ENCODE results near the gene SPATA24.
A peak's percentile ranks its signal among the peaks of the same experiment; 100 is the strongest.
"Not testable (repeated sequence)": the region's sequence is repeated elsewhere in the genome, so short reads cannot be mapped to it uniquely, and the experiment has no call there.

SPATA24 gene

DNA sequence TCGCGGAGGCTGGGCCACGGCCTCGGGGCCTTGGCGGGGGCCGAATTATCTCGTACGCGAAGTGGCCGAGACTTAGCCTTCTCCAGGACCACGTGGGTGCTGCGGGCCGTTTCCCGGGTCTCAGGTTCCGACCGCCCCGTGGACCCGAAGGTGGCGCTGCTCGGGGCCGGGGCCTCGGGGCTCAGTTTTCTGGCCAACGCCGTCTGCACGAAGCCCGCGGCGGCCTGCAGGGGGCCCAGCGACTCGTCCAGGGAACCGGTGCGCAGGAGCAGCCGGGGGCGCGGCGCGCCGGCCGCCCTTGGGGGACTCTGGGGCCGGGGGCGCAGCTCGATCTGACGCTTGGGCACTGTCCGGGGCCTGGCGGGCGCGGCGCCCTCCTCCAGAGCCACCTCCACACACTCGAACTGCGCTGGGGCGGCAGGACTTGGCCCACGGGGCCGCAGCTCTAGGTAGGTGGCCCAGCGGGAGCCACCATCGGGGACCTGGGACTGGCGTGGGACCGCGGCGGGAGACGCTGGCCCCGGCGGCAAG is 9.7 kb downstream of the SPATA24 start:
- DNase-seq, result peak in 1 of 2 experiments; percentile 30

DNA sequence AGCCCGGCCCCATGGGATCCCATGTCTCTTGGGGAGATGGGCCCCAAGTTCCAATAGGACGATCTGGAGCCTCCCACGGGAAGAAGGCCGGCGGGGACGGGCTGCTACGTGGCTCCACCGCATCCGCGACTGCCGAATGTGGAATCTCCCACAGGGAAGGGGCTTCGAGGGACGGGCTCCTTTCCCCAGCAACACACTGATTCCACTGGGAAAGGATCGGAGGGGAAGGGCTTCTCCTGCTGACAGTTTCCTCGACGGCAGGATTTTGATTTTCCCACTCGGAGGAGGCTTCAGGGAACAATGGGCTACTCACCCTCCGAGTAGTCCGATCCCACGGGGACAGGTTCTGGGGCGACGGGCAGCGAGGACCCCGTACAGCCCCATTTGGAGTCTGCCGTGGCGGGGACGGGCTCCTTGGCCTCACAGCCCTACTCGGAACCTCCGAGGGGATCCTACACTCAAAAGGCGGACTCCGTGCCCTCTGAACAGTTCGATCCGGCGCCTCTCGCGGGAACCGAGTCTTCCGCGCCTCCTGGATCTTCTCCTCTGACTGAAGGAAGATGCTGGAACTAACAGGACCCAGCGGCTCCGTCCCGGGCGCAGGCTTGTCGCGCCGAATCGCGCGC is 10.3 kb downstream of the SPATA24 start:
- no peak for DNase-seq

DNA sequence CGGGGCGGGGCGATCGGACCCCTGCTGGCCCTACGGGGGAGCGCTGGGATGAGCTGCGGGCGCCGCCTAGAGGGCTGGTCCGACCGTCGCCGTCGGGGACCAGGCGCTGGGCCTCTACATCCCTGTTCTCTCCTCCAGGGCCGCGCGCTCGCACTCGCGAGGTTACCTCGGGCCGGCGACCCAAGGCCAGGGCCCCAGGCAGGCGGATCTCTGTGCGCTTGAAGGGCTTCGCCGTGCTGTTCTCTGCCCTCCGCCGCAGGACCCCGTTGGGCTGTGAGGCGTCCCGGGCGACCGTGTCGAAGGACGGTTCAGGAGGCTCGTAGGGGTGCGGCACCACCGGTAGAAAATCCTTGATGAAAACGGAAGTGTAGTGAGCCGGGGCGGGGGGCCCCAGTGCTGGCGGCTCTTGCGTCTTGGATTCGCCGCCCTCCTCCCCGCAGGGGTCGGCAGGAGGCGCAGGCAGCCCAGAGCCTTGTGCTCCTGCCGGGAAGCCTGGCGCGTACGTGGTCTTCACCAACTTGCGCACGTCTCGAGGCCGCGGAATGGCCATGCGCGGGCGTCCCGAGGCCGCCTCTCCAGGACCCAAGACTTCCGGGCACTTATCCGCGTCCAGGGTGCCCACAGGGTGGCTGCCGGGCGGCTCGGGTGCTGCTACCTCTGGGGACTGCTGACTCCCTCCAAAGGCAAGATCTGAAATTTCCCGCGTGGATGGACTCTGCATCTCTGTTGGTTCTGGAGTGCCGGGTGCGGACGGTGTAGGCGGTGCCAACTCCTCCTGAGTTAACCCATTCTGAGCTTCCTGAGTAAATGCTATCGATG is 11.0 kb downstream of the SPATA24 start:
- DNase-seq, result peak; percentile 84 to 86

DNA sequence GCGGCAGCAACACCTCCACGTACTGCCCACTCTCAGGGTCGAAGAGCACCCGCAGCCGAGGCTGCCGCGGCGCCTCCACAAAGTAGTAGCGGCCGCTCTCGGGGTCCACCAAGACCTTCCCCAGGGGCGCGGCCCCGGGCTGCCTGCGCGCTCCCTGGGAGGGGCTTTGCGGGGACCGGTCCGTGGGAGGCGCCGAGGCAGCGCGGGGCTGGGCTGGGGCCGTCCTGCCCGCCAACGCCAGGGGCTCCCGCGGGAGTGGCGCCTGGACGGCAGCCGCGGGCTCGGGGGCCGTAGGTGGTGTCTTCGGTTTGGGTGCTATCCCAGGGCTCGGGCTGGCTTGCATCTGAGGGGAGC is 11.6 kb downstream of the SPATA24 start:
- peak in 1 of 2 experiments; percentile 55 for DNase-seq

DNA sequence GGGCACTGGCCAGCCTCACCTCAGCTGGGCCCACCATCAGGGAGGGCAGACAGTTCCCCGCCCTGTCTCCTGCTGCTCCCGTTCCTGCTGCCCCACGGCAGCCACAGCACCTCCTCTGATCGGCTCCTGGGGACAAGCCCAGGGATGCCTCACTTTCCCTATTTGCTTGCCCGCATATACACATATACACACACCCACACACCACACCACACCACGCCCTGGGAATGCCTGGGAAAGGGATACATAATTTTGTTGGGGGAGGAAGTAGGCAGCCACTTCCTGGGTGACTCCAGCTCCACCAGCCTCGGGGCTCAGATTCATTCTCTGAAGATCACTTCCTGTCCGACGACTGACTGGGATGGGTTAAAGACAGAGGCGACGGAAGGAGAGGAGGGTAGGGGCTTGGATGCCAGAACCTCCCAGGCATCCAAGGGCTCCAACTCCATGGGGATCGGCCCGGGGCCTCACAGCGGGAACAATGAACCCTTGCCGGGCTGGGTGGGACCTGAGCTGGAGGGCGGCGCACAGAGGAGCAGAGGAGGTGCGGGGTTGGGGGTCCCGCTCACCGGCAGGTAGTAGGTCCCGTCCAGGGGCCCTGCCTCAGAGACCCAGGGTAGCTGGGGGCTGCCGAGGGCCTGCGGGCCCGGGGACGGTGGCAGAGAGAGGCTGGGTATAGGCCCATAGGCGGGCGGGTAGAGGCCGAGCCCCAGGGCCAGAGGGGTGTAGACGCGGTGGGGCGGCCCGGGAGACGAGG is 12.1 kb downstream of the SPATA24 start:
- peak; percentile 41 to 55 for DNase-seq

DNA sequence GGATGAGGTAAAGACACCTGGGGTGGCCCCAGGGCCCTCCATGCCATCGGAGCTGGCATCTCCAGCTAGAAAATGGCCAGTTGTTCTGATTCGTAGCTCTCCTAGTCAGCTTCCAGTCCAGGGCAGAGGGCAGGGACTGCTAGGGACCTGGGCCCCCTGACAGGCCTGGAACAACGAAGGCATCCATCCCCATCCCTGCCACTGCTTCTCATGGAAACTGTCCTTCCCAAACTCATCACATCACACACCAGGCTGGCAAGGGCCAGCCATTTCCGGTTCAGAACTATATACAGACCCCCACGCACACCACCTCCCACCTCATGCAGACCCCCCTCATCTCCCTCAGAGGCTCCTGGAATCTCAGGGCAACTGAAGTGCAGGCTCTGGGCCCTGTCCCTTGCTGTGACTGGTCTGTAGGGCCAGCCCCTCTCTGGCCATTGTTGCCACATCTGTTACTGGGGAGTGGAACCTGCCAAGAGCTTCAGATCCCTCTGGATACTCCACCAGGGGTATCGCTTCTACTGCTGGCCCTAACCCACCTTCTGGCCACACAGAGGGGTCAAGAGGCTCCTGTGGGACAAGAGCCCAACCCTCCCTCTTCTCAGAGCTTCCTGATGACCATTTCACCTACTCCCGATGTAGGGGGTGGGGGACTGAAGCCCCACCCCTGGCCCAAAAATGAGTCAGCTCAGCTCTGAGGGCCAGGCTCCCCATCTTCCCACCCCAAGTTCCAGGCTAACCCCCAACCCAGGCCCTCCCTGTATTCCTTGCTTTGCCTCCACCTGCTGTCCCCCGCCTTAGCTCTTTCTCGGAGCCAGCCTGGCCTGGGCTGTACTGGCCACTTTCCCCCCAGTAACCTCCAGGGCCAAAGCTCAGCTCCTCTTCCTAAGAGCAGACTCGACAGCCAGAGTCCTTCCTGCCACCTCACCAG is 13.0 kb downstream of the SPATA24 start:
- no peak for DNase-seq

DNA sequence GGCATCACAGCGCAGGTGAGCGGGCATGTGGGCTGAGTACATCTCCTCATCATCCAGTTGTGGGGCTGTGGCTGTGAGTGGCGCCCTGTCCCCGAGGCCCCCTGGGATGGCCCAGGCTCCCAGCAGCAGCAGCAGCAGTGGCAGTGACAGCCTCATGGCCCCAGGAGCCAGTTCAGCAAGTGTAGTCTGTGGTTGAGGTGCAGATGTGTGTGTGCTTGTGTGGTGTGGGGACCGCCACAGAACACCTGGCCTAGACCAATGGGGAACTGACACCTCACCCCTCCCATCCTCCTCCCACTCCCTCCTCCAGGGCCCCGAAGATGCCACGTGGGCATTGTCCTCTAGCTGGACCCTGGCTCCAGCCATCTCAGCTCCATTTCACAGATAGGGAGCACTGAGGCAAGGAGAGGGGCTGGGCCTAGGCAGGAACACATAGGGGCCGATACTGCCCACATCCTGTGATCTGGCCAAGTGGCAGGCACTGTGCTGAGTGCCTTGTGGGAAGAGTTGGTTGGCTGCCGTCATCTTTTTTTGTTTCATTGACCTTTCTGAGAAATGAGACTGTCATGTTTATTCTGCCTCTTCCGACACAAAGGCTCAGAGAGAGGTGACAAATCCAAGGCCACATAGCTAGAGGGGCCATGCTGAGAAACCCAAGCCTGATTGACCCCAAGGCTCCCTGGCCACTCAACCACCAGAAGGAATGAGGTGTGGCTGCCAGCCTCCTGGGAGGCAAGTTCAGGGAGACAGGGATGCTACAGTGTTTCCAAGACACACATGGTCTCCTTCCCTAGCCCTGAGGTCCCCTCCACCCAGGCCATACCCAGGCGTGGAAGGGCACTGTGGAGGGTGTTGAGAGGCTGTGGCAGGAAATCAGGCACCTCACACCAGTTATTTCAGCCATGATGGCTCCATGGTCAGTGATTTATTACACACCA is 13.9 kb downstream of the SPATA24 start, which contains the start of gene MZB1:
Gene MZB1 (minus strand): TSS at position 213 of the 938 bp plus-strand sequence. CDS start 57 bp downstream, at position 156.
- peak in 1 of 2 experiments; percentile 19 for DNase-seq

DNA sequence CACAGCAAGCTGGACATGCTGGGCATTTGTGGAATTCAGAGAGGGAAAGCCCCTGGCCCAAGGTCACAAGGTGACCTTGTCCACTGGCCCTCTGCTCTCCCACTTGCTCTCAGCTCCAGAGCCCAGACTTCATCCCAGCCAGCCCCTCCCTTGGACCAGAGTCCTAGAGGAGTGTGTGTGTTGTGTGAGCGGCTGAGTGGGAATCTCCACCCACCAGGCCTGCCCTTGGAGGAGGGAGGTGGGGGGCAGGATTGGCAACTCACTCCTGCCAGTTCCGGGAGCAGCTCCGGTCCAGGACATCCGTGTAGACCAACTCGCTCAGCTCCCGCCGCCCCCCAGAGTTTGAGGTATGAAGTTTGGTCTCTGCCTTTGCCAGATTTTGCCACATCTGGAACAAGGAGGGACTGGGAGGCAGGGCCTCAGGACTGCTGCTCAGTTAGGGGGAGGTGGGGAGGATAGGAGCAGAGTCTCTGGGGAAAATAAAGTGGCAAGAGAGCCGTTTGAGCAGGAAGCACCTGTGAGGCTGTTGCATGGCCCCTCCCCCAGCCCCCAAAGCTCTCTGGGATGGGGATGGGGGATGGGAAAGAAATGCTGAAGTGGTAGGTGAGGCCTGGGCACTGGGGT is 15.6 kb downstream of the SPATA24 start:
- peak; percentile 86 to 88 for DNase-seq

DNA sequence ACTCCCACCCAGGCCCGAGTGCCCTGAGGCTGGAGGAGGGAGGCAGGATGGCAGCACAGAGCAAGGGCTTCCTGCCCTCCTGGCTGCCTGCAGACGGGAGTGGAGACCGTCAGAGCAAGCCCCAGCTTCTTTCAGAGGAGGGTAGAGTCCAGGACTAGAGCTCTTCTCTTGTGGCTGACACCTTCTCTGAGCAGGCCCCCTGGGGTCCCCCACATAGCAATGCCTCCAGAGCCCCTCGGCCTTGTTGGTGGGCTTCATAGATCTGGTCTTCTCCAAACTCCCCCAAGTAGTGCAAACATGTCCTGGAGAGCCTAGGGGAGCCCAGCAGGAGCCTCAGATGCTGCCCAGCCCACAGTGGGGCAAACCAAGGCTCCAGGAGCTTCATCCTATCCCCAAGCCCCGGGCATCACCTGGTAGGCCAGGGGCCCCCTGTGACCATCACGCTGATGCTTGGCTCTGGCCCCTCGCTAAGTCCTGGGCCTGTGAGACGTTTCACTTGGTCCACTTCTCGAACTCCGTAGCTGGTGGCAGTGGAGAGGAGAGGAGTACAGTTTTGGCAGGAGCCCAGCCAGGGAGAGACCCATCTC is 16.2 kb downstream of the SPATA24 start:
- DNase-seq, result no peak

DNA sequence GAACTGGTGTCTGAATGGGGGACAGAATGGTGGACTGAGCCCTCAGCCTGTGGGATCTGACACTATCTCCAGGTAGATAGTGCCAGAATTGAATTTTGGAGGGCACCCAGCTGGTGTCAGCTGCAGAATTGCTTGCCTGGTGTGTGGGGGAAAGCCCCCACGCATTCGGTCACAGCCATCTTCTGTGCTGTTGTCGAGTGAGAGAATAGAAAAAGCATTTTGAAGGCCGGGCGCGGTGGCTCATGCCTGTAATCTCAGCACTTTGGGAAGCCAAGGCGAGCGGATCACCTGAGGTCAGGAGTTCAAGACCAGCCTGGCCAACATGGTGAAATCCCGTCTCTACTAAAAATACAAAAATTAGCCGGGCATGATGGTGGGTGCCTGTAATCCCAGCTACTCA is 16.9 kb downstream of the SPATA24 start:
- not testable (repeated sequence) for DNase-seq

DNA sequence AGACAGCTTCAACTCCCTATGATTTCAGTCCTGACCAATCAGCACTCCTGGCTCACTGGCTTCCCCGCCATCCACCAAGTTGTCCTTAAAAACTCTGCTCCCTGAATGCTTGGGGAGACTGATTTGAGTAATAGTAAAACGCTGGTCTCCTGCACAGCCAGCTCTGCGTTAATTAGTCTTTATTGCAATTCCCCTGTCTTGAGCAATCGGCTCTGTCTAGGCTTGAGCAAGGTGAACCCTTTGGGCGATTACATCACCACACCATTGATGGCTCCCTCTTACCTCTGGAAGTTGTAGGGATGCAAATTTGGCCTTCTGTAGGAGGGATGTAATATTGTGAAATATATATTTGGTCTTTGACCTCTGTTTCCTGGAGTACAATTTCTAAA is 17.8 kb downstream of the SPATA24 start:
- no peak for DNase-seq

DNA sequence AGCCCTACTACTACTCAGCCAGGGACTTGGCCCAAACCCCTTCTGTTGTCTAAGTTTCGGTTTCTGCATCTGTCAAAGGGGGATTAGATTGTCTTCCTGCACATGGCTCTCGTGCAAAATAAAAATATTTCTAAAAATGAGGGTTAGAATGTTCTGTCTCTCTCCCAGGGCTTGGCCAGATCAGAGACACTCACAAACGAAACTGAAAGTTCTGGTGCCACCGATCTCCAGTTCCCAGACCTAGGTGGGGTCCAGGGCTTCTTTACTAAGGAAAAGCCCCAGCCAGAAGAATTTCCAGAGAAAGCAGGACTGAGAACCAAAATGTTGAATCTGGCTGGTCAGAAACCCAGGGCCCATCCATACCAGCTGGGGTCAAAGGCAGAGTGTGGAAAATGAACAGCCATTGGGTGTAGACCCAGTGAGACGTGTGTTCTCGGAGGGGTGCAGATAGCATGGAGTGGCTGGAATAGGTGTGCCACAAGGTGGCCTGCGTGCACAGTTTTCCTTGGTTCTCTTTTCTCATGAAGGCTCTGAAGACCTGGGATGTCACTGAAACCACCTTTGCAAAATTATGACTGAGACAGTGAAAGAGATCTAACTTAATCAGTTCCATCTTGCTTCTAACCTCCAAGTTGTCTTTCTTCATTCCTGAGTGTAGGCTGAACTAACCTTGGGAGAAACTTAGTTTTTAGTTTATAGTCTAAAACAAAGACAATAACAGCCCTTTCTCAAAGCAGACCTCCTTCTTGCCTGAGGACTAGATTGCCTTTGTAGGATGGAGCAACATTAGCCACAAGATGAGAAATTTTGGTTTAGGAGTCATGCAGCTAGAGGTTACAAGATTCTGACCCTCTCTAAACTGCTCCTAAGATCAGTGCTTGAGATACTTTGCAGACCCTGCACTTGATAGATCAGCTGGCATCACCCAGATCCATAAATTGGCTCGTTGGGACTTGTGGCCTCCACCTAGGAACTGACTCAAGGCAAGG is 18.5 kb downstream of the SPATA24 start:
- DNase-seq, result no peak

DNA sequence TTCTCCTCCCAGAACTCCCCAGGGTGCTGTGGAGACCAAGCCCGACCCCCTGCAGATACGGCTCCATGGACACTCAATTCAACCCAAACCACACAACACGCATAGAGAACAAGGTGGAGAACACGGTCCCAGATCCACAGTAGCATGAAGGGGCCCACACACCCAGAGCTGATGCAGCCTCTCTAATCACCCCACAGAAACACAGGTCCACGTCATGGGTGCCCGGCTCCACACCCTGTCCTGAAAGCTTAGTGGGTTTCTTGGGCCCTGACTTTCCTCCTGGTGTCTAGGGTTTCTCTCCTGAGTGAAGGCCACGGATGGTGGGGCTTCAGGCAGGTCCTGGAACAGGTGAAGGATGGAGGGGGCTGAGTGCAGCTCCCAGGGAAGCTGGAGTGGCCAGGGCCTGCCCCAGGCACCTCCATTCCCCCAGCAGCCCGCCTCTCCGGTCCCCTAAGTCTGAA is 19.3 kb downstream of the SPATA24 start:
- DNase-seq, result no peak

DNA sequence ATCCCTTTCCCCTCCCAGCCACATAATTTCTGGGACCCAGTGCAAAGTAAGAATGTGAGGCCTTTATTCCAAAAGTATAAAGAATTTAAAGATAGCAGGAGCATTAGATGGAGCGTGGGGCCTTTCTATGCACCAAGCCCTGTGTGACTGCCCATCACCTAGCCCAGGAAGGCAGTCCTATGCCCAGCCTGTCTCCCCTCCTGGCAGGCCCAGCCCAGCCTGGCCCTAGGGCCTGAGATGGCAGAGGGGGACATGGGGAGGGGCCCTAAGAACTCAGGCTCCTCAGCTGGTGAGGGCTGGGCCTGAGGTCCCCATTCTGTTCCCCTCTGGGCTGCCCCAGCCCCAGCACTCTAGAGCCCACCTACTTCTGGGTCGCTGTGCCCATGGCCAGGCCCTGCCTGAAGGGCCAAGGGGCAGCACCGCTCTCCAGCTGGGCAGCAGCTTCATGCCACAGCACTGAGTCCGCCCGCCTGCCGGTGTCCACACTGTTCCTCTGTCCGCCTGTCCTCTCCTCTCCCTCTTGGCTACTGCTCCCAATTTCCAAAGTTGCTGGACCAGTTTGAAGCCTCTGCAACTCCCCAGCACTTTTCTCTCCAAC is 19.8 kb downstream of the SPATA24 start:
- DNase-seq, result no peak

DNA sequence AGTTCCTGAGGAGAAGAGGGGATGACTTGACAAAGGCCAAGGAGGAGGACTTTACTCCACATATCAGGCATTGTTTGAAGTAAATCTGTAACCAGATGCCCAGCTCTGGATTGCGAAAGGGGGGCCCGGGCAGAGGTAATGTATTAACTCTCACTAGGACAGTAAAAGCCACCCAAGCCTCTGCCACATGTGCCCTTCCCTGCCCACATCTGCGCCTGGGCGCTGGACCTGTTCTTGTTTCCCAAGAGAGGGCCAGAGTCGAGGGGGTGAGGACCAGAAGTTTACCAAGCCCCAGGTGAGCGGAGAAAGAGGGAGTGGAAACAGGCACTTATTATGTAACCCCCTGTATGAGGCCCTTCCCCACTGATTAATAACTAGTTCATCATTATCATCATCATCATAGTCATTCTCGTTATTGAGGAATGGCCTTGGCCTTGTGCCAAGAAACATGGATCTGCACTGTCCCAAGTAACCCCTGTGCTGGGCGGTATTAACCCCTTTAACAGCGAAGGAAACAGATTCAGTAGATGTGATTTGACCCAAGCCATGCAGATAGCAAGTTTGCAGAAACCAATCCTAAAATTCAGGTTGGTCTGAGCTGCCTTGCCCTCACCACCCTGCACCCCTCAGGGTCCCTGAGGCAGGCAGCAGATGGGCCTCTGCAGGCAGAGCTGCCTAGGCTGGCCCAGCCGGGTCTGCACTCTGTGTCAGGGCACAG is 20.5 kb downstream of the SPATA24 start, which contains the start of gene SLC23A1:
Gene SLC23A1 (minus strand): TSS at position 23 of the 718 bp plus-strand sequence. CDS start 44 bp downstream, outside the sequence.
- no peak for DNase-seq

DNA sequence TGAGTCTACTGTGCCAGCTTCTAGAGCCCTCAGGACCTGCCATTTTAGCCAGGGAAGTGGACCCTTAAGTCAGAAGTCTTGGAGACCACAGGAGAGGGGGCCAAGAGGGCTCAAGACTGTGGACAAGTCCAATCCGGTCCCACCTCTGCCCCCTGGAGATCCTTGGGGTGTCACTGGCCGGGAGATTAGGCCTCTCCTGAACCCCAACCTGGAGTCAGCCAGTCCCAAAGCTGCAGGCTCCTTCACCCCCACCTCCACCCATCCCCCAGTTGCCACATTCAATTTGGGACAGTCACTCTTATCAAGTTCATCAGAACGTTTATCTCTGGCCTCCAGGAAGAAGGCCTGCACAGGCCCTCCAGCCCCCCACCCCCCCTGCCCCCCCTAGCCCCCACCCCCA is 21.1 kb downstream of the SPATA24 start:
- DNase-seq, result no peak

Data from Kasumi-1 (cell line).